ENCODE results near the gene TMEM161A.
"Not testable (repeated sequence)": the region's sequence is repeated elsewhere in the genome, so short reads cannot be mapped to it uniquely, and the experiment has no call there.

TMEM161A gene

DNA sequence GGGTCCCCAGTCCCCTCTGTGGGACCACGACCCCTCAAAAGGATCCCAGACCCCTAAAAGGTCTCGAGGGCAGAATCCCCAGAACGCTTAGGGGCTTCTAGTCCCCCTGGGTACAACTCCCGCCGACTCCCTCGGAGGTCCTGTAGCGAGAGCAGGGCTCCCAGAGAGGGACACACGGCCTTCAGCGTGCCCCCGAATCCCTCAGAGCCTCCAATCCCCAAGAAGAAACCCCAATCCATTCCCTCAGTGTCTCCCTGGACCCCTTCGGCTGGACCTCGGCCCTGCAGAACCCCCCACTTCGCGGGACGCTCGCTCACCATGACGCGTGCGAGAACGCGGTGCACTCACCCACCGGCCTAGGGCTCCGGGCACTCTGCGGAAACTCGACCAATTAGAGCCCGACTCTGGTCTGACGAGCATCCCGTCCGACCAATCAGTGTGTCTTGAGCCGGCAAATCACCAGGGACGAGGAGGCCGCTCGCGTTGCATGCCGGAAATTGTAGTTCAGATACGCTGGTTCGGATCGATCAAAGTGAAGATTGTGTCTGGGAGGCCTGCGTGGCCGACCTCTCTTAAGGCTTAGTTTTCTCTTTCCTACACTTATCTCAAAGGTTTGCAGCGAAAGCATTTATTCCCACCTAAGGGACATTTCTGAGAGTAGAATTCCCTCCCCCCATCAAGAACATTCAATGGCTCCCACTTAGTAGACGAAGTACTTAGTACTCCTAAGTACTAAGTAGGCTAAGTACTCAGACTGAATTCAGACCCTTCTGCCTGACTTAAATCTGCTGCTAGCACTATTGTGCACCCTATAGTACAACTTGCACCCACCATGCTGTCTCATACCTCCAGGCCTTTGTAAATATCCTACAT, at the start of gene TMEM161A:
TSS of gene TMEM161A (minus strand) at position 370 of the 873 bp plus-strand sequence. CDS start at position 320, 50 bp downstream.
- DNase-seq (ENCODE audit: low read depth): peak; percentile 95

DNA sequence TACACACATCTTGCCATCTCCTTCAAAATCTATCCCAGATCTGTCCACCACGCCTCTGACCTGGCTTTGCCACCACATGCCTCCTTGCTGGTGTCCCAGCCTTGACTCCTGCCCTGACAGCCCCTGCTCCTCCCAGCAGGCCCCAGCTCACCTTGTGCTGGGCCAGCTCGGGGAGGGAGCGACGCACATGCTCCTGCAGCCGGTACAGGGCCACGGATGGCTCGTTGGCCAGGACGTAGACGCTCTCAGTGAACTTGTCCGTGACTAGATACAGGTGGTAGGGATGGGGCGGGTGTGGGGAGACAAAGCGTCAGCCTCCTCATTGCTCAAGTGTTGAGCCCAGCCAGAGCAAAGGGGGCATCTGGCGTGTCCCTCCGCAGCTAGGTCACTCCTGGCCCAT, 48.5 kb upstream of the TMEM161A start:
- no peak for DNase-seq (ENCODE audit: low read depth)

DNA sequence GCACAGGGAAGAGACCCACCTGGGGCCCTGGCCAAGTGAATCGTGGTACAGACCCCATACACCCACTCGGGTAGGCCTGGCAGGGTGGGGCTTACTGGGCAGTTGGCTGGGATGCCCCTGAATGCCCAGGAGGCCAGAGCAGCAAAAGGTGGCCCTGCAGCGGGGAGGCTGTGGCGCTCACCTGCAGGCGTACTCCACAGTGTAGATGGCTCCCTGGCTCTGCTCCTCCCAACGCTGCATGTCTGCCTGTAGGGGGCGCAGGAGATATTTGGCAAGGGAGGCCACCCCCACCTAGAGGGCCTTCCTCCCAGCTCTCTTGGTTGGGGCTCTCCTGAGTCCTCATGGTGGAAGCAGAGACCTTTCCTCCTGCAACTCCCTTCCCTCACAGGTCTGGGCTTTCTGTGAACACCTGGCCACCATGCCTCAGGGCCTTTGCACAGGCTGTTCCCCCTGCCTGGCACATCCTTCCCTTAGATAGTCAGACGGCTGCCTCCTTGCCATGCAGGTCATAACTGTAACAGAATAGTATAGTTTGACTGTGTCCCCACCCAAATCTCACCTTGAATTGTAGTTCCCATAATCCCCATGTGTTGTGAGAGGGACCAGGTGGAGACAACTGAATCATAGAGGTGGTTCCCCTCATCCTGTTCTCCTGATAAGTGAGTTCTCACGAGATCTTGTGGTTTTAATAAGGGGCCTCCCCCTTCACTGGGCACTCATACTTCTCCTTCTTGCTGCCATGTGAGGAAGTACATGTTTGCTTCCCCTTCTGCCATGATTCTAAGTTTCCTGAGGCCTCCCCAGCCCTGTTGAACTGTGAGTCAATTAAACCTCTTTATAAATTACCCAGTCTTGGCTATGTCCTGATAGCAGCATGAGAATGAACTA, 47.8 kb upstream of the TMEM161A start:
- DNase-seq (ENCODE audit: low read depth): peak; percentile 47

DNA sequence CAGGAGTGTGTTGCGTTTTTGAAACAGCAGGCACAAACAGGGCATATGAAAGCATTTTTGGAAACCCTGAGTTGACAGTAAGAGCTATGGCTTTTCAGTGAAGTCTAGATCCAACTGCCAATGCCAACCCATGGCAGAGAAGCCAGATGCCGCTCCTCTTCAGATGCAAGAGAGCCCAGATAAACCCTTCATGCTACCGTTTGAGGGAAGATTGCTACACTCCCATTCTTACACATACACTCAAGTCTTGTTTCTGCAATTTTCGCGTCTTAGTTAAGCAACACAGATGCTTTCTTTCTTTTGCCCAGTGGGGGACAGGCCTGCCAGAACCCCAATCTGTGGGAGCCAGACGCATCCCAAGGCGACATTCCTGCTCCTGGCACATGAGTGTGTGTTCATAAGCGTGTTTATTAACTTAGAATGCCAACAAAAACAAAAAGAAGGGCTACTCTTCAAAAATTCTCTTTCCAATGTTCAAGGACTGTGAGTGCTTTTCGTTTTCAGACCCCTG, 43.3 kb upstream of the TMEM161A start:
- no peak for DNase-seq (ENCODE audit: low read depth)

DNA sequence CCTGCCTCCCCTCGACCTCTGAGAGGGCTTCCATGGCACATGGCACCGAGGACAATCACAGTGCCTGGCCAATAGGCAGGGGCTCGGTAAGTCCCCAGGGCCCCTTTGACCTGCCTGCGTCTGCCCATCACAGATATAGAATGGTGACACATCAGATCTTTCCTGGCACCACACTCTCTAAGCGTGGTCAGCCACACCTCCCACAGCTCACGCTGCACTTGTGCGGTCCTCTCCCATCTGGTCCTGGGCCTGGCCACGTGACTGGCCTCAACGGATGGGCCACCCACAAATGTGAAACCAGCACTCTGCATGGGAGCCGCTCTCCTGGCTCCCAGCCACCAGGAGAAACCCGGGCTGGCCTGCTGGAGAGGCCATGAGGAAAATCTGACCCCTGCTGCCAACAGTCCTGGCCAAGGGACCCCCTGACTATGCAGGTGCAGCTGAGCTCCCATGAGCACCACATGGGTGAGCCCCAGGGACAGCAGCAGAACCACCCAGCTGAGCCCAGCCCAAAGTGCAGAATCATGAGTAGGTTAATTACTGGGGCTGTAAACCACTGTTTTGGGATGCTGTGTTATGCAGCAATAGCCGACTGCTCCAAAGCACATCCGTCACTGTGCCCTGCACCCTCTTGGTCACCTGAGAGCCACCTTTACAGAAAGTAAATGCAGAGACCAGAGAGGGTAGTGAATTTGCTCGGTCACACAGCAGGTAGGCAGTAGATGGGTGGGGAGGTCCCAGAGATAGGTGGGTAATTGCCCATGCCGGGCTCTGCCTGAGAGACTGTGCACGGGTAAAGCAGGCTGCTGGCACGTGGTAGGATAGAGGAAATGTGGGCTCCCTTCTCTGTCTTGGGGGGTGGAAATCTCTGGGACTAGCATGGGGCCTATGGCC, 41.5 kb upstream of the TMEM161A start:
- no peak for DNase-seq (ENCODE audit: low read depth)

DNA sequence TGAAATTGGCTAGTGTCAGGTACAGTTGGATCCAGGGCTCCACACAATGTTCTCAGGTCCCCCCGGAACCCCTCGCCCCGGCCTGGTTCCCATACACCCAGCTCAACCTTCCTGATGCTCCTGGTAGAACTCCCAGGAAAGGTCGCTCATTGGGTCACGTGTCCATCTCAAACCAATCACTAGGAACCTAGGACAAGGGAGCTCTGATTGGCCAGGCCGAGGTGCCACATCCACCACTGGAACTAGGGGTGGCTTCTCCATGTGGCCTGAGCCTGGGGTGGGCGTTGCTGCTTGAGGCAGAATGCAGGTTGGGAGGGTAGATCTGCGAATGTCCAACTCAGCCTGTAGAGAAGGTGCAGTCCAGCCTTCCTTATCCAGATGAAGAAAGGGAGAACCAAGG, 38.7 kb upstream of the TMEM161A start:
- no peak for DNase-seq (ENCODE audit: low read depth)

DNA sequence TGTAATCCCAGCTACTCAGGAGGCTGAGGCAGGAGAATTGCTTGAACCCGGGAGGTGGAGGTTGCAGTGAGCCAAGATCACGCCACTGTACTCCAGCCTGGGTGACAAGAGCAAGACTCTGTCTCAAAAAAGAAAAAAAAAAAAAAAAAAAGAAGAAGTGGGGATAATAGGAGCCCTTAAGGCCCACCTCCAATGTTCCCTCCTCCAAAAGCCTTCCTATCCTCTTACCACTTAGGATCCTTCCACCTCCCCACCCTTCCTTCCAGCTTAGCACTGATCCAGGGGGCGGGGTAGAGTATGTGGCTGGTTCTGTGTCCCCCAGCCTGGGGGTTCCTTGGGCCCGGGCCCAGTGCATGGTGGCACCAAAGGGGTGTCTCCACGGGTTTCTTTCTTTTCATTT, 35.0 kb upstream of the TMEM161A start:
- not testable (repeated sequence) for DNase-seq (ENCODE audit: low read depth)

DNA sequence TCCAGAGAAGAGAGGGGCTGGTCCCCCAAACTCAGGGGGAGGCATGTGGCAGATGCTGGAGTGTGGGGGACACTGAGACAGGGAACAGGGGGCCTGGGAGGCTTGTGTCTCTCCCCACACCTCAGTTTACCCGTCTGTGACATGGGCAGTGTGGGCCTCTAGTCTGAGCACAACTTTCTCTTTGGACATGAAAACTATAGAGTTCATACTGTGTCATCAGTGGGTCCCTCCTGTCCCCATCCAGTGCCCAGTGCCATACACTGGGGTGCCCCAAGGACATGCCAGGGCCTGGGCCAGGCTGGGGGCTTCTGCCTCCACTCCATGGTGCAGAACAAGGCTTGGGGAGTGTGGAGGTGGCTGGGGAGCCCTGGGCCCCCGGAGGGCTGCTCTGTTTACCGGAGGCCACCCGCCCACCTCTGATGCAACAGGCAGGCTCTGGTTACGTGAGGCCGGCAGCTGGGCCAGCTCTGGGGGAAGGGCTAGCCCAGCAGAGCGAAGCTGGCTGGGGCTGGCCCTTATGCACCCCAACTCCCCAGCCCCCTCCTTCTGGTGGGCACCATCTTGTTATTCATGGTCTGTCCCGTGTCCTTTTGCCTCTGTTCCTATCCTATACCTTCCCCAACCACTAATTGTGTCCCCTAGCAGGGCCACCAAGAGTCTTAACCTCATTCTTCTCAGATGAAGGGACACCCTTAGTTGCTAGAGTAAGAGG, 33.7 kb upstream of the TMEM161A start:
- no peak for DNase-seq (ENCODE audit: low read depth)

DNA sequence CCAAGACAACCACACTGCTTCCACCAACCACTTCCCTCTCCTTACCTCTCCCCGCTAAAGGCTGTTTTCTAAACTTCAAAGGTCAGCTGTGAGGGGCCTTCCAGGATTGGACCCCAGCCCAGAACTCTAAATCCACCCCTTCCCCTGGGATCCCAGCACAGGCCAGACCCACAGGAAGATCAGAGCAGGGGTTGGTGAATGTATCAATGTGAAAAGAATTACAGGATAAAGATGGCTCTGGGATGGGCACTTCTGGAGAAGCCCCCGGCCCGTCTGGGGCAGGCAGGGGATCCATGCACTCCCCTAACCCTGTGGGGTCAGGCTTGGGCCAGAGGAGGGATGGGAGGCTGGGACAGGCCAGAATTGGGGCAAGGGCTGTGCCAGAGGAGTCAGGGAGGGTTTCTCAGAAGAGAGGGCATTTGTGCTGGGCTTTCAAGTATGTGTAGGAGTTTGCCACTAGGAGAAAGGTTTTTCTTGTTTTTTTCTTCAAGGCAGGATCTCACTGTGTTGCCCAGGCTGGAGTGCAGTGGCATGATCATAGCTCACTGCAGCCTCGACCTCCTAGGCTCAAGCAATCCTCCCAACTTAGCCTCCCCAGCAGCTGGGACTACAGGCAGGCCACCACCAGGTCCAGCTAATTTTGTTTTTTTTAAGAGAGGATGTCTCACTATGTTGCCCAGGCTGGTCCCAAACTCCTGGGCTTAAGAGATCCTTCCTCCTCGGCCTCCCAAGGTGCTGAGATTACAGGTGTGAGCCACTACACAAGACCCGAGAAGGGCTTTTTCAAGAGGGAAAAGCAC, 32.8 kb upstream of the TMEM161A start:
- DNase-seq (ENCODE audit: low read depth): no peak

DNA sequence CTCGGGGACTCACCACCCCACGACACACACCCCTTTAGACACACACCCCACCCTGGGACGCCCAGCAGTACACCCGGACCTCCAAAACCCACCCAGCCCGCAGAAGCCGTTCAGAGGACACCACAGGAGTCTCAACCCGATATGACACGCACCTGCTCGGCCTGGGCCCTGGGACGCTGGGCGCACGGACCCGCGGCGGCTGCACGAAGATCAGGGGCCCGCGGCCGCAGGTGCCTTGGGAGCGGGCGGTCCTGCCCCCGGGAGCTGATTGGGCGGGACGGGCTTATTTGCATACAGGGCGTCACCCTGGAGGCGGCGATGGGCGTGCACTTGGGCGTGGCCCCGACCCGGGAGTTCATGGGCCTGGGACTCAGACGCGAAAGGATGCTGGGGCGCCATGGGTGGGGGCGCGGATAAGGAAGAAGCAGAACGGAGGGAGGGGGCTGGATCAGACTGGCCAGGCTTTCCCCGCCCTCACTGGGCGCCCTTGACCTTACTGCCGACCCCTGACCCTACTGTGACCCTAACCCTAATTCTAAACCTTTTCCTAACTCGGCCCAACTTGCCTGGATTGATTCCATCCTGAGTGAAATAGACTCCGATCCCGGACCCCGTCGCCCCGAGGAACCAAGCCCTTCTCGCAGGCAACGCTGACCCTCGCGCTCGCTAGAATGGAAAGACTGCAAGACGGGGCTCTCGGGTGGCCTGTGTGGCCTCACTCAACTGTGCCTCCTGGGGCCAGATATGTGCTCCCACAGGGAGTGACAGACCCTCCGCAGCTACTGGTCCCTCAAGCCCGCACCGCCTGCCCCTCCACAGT, 32.0 kb upstream of the TMEM161A start, which contains the start of gene MEF2B:
TSS of gene MEF2B (minus strand) at position 211 of the 820 bp plus-strand sequence. CDS start 19,528 bp downstream, outside the sequence.
- DNase-seq (ENCODE audit: low read depth): peak; percentile 74

DNA sequence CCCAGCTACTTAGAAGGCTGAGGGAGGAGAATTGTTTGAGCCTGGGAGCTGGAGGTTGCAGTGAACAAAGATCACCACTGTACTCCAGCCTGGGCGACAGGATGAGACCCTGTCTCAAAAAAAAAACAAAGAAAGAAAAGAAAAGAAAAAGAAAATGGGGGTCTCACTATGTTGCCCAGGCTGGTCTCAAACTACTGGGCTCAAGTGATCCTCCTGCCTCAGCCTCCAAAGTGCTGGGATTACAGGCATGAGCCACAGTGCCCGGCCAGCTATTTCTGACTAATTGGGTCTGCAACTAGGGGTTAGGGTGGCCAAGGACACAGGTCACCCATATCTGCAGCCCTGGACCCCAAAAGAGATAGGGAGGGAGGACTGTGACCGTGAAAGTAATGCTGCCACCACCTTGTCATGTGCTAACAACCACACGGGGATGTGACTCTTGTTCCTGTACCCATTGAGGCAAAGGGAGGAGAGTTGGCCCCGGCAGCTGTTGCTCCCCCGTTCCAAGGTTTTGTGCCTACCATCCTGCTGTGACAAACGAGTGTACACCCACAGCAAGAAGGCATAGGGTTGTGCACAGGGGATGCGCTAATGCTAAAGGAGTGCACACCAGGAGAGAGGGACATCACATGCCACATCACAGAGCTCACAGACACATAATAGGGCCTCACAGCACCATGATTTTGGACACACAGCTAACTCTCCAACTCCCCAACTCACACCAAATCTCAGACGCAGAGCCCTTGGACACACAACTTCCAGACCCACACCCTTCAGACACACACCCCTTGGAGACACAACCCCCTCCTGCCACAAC, 31.2 kb upstream of the TMEM161A start:
- no peak for DNase-seq (ENCODE audit: low read depth)

DNA sequence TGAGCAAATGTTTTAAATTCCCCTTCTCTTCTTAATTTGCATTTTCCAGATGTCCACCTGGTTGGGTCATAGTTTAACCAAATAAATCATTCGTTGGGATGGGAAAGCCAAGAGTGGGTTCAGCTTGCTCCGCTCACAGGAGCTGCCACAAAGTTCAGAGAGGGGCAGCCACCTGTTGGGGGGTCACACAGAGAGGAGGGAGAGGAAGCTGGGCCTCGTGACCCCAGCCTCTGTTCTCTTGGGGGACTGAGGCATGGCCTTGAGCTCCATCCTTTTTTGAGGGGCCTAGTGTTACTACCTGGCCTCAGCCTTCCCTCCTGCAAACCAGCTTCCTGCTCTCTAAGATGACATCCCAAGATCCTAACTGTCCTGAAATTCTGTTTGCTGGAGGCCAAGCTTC, 29.3 kb upstream of the TMEM161A start:
- no peak for DNase-seq (ENCODE audit: low read depth)

DNA sequence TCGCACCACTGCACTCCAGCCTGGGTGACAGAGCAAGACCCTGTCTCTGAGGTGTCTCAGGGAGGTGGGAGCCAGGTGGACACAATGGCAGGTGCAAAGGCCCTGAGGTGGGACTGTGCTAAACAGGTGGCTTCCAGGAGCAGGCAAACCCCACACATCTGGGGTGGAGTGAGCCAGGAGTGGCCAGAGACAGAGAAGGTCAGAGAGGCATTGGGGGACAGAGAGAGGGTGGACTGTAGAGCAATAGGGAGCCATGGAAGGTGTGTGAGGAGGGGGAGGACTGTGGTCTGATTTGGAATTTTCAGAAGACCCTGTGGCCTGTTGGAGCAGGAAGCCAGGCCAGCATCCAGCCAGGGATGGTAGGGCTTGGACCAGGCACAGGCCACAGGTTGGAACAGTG, 27.1 kb upstream of the TMEM161A start:
- DNase-seq (ENCODE audit: low read depth): no peak

DNA sequence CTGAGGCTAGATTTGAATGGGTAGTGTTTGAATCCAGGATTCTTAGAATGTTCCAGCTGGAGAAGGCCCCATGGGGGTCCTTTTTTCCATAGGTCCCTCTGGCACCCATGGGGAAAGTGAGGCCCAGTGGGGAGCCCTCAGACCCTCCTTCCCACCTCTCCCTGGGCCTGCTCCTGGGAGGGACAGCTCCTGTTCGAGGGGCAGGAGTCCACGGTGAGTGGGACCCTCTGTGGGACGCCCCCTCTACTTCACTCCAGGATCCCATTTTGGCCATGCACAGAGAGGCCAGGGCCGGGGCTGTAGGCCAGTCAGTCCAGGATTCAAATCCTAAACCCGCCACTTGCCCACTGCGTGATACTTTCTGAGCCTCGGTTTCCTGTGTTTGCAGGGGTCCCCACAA, 24.2 kb upstream of the TMEM161A start:
- no peak for DNase-seq (ENCODE audit: low read depth)

DNA sequence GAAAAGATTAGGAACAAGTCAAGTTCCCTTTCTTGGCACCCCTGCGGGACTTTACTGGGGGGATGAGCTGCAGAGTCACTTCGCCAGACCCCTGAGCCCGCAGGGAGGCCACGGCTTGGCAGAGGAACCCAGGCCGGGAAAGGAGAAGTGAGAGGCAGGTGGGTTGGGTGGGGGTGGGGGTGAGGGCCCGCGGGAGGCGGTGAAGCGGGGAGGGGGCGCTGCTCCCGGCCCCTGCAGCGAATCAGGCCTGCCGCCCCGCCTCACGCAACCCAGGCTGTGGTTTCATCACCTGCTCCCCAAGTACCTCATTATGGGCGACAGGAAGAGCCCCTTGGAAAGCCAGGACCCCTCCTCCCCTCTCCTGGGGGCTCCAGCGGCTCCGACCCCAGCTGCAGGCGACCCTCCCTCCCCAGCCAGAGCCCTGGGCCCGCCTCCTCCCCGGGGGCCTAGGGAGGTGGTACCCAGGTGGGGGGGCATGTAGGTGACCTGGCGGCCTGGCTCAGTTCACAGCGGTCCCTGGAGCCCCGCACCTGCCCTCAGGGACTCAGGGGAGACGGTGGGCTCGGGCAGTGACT, 22.3 kb upstream of the TMEM161A start:
- DNase-seq (ENCODE audit: low read depth): no peak

DNA sequence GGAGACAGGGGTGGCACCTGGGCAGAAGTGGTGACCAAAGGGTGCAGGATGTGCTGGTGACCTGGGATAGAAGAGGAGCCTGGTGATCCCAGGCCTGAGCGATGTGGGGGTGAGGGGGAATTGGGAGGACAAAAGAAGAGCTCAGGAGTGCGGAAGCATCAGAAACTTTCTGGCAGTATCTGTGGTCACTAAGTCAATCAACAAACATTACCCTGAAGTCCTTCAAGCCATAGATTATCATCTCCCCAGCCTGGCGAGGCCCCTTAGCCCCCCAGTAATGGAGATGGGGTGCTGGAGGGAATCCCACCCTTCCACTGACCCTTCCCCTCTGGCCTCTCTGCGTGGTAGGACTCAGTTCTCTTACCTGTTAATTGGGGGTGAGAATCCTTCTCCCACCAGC, 21.3 kb upstream of the TMEM161A start:
- DNase-seq (ENCODE audit: low read depth): no peak

DNA sequence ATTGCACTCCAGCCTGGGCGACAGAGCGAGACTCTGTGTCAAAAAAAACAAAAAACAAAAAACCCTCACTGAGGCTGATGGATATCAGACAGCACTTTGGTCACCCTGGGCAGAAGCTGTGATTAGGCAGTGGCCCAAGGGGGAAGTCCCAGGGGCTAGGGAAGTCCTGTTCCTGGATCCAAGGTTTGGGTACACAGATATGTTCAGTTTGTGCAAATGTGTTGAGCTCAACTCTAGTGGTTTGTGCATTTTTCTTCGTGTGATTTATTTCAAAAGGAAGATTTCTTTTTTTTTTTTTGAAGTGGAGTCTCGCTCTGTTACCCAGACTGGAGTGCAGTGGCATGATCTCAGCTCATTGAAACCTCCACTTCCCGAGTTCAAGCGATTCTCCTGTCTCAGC, 19.5 kb upstream of the TMEM161A start:
- no peak for DNase-seq (ENCODE audit: low read depth)

Data from activated T-cell treated with anti-CD3 and anti-CD28 coated beads for 24 hours (primary cell).